HepG2 (cell line): ENCODE data around the gene MTRFR. TPM values are rescaled to one million over a fixed set of nuclear protein-coding genes. Genes with fewer than 3 reads are reported as not detected.

Source experiments
- EP300 ChIP-seq, 3 experiments: sonication (generic) in 1 of 3; formaldehyde crosslinking in 1 of 3; IDR thresholded peaks; 2 replicates each; pipeline versions ENCODE4 v1.5.1 to v1.6.1; 2011 to 2020; ENCODE audit warnings: low read depth in 2 of 3, low read length in 2 of 3, borderline replicate concordance in 1 of 3, improper control_type of control experiment in 1 of 3, mild to moderate bottlenecking in 1 of 3, missing genetic modification reagents in 1 of 3, moderate library complexity in 1 of 3
- KDM6A ChIP-seq: IDR thresholded peaks from 2 replicates; pipeline ENCODE4 v1.6.1; 2016; ENCODE audit warnings: low read depth
- REL ChIP-seq: sonication (generic); formaldehyde crosslinking; conservative IDR thresholded peaks from 2 replicates; pipeline ENCODE4 v1.8.0; 2022; ENCODE audit warnings: mild to moderate bottlenecking, missing genetic modification reagents, moderate library complexity
- SOX13 ChIP-seq, 3 experiments: fragments of 450-650 bp in 1 of 3; sonication (generic) in 1 of 3; formaldehyde crosslinking in 1 of 3; IDR thresholded peaks in 2 of 3; conservative IDR thresholded peaks in 1 of 3; 2 replicates each; pipeline versions ENCODE4 v1.5.0 to v1.6.1; 2016 to 2020; ENCODE audit warnings: antibody characterized with exemption in 1 of 3, mild to moderate bottlenecking in 1 of 3, missing compliant biosample characterization in 1 of 3, missing genetic modification reagents in 1 of 3, moderate library complexity in 1 of 3
- ZNF136 ChIP-seq: sonication (generic); formaldehyde crosslinking; IDR thresholded peaks from 2 replicates; pipeline ENCODE4 v1.8.1; 2022; ENCODE audit warnings: low read depth, mild to moderate bottlenecking, moderate library complexity, missing genetic modification reagents
- ZNF616 ChIP-seq: sonication (generic); formaldehyde crosslinking; IDR thresholded peaks from 2 replicates; pipeline ENCODE4 v1.5.0; 2020; ENCODE audit warnings: low read depth, mild to moderate bottlenecking, missing genetic modification reagents
- polyA plus RNA-seq, 8 experiments: library from polyadenylated mRNA; depleted of rRNA in 3 of 8; stranded (reverse) in 7 of 8; unstranded in 1 of 8; fragments of >200 nt; fragmentation: Illumina TruSeq in 4 of 8; extraction: Trizol in 4 of 8; gene quantifications; 2 replicates each; pipeline versions ENCODE4 v1.2.1 to v1.2.3, GENCODE V29; 2011 to 2016; ENCODE audit warnings: low read depth in 4 of 8, missing spikeins in 1 of 8, mixed read lengths in 1 of 8; ENCODE audit not compliant: insufficient read depth in 1 of 8
- total RNA-seq, 5 experiments: library from RNA; depleted of rRNA; stranded (reverse); fragments of >200 nt; fragmentation: Illumina TruSeq; extraction: Trizol; gene quantifications; 2 replicates each; pipeline ENCODE4 v1.2.3, GENCODE V29; 2016; ENCODE audit warnings: low read depth in 1 of 5
- TF ChIP-seq, protein P1 (sequence below): sonication (generic); formaldehyde crosslinking; IDR thresholded peaks from 2 replicates; pipeline ENCODE4 v1.4.0; 2020; ENCODE audit warnings: mild to moderate bottlenecking, missing genetic modification reagents
- TF ChIP-seq, protein P2 (sequence below): IDR thresholded peaks from 2 replicates; pipeline ENCODE4 v1.4.0; 2020; ENCODE audit warnings: mild to moderate bottlenecking, missing genetic modification reagents
- TF ChIP-seq, protein P3 (sequence below): sonication (generic); formaldehyde crosslinking; IDR thresholded peaks from 2 replicates; pipeline ENCODE4 v1.8.1; 2023; ENCODE audit warnings: mild to moderate bottlenecking, missing genetic modification reagents

MTRFR gene
- total and polyA plus RNA-seq, 2 of the 13 experiments (the other 11 are each of a cell fraction or from before 2014, with no cell fraction given), result 7.1 to 9.9 TPM

DNA sequence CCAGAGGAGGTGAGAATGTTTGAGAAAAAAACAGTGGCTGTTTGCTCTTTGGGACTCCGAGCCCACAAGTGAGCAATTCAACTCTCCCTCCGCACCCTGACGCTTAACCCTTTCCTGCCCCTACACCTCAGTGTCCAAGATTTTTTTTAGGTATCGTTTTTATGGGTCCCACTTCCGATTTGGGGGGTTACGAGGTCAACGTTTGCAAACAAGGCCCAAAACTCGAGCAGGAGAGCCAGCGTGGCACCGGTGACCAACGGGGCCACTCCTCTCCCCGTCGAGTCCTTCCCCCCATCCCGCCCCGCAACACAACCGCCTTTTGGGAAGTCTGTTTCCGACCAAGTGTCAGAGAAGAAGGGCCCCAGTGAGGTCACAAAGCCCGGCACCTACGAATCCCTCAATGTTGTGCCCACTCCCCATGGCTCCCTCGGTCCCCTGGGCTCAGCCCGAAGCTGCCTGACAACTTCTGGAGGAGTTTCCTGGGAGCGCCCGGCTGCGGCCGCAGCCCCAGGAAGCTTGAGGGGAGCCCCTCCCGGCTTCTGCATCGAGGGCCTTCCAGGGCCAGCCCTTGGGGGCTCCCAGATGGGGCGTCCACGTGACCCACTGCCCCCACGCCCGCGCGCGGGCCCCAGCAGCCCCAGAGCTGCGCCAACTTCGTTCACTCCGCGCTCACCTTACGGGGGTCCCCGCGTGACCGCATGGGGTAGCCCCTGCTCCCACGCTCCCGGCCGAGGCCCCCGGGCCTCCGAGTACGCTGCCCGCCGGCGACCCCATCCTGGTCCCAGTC lies 37.2 kb downstream of the MTRFR start (continued):
- TF ChIP-seq ZNF136 (no peak), SOX13 (IDR thresholded peaks at IDR 0.05) (no peak), SOX13 (CRISPR knock-in tag; conservative IDR thresholded peaks at IDR 0.05 in 1 of 2, IDR thresholded peaks at IDR 0.05 in 1 of 2) (peak in 1 of 2 experiments; percentile 69; a peak in 2 of 4 replicates), EP300 (IDR thresholded peaks at IDR 0.05; ENCODE audit: low read depth in 2 of 2, low read length in 2 of 2) (peak; percentile 6 to 64; a peak in 1 of 4 replicates), EP300 (CRISPR knock-in tag; IDR thresholded peaks at IDR 0.05; ENCODE audit: borderline replicate concordance) (no peak), ZNF616 (CRISPR knock-in tag) (no peak), REL (no peak), KDM6A (CRISPR knock-in tag) (0 out of 2 replicates have a peak, but pooled peaks have one; percentile 27)
- TF ChIP-seq, protein P1, sequence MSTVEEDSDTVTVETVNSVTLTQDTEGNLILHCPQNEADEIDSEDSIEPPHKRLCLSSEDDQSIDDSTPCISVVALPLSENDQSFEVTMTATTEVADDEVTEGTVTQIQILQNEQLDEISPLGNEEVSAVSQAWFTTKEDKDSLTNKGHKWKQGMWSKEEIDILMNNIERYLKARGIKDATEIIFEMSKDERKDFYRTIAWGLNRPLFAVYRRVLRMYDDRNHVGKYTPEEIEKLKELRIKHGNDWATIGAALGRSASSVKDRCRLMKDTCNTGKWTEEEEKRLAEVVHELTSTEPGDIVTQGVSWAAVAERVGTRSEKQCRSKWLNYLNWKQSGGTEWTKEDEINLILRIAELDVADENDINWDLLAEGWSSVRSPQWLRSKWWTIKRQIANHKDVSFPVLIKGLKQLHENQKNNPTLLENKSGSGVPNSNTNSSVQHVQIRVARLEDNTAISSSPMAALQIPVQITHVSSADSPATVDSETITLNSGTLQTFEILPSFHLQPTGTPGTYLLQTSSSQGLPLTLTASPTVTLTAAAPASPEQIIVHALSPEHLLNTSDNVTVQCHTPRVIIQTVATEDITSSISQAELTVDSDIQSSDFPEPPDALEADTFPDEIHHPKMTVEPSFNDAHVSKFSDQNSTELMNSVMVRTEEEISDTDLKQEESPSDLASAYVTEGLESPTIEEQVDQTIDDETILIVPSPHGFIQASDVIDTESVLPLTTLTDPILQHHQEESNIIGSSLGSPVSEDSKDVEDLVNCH (CRISPR knock-in tag), result no peak
- TF ChIP-seq, protein P2, sequence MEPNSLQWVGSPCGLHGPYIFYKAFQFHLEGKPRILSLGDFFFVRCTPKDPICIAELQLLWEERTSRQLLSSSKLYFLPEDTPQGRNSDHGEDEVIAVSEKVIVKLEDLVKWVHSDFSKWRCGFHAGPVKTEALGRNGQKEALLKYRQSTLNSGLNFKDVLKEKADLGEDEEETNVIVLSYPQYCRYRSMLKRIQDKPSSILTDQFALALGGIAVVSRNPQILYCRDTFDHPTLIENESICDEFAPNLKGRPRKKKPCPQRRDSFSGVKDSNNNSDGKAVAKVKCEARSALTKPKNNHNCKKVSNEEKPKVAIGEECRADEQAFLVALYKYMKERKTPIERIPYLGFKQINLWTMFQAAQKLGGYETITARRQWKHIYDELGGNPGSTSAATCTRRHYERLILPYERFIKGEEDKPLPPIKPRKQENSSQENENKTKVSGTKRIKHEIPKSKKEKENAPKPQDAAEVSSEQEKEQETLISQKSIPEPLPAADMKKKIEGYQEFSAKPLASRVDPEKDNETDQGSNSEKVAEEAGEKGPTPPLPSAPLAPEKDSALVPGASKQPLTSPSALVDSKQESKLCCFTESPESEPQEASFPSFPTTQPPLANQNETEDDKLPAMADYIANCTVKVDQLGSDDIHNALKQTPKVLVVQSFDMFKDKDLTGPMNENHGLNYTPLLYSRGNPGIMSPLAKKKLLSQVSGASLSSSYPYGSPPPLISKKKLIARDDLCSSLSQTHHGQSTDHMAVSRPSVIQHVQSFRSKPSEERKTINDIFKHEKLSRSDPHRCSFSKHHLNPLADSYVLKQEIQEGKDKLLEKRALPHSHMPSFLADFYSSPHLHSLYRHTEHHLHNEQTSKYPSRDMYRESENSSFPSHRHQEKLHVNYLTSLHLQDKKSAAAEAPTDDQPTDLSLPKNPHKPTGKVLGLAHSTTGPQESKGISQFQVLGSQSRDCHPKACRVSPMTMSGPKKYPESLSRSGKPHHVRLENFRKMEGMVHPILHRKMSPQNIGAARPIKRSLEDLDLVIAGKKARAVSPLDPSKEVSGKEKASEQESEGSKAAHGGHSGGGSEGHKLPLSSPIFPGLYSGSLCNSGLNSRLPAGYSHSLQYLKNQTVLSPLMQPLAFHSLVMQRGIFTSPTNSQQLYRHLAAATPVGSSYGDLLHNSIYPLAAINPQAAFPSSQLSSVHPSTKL (CRISPR knock-in tag), result peak; percentile 52; the same call in 1 of the 2 replicates
- TF ChIP-seq, protein P3, sequence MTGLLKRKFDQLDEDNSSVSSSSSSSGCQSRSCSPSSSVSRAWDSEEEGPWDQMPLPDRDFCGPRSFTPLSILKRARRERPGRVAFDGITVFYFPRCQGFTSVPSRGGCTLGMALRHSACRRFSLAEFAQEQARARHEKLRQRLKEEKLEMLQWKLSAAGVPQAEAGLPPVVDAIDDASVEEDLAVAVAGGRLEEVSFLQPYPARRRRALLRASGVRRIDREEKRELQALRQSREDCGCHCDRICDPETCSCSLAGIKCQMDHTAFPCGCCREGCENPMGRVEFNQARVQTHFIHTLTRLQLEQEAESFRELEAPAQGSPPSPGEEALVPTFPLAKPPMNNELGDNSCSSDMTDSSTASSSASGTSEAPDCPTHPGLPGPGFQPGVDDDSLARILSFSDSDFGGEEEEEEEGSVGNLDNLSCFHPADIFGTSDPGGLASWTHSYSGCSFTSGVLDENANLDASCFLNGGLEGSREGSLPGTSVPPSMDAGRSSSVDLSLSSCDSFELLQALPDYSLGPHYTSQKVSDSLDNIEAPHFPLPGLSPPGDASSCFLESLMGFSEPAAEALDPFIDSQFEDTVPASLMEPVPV (CRISPR knock-in tag), result peak; percentile 60
